Neural cell (in vitro differentiated cells): Measurements from ENCODE around the gene ACTG1. TPM values are rescaled to one million over a fixed set of nuclear protein-coding genes. Genes with fewer than 3 reads are reported as not detected.

Experiments used
- H2AFZ ChIP-seq: fragments of 200-600, 300-800 bp; sonication (generic), shearing (Covaris generic); 2 replicates; pipeline ENCODE4 v1.6.0; 2014; ENCODE audit warnings: low read depth, mild to moderate bottlenecking, antibody characterized with exemption, low read length, moderate library complexity
- H3F3A ChIP-seq: fragments of 200-600 bp; shearing (Covaris generic); 2 replicates; pipeline ENCODE4 v1.6.1; 2016; ENCODE audit warnings: mild to moderate bottlenecking, moderate library complexity, mixed read lengths, antibody characterized with exemption, low read length; ENCODE audit not compliant: insufficient read depth, poor library complexity, severe bottlenecking
- H3K27ac ChIP-seq: fragments of 200-600, 300-800 bp; sonication (generic), shearing (Covaris generic); 2 replicates; pipeline ENCODE4 v1.5.1; 2014; ENCODE audit warnings: mild to moderate bottlenecking, low read length, moderate library complexity
- H3K27me3 ChIP-seq: fragments of 300-800, 200-600 bp; sonication (generic), shearing (Covaris generic); 2 replicates; pipeline ENCODE4 v1.6.0; 2014; ENCODE audit warnings: mild to moderate bottlenecking, low read depth, low read length, moderate library complexity; ENCODE audit not compliant: insufficient read depth
- H3K36me3 ChIP-seq: fragments of 300-800, 200-600 bp; sonication (generic), shearing (Covaris generic); 2 replicates; pipeline ENCODE4 v1.5.1; 2014; ENCODE audit warnings: mild to moderate bottlenecking, antibody characterized with exemption, low read length, moderate library complexity; ENCODE audit not compliant: insufficient read depth
- H3K4me2 ChIP-seq: fragments of 300-800, 200-600 bp; sonication (generic), shearing (Covaris generic); 2 replicates; pipeline ENCODE4 v1.6.0; 2014; ENCODE audit warnings: mild to moderate bottlenecking, low read length
- H3K4me3 ChIP-seq: fragments of 300-800, 200-600 bp; sonication (generic), shearing (Covaris generic); 2 replicates; pipeline ENCODE4 v1.5.1; 2014; ENCODE audit warnings: mild to moderate bottlenecking, low read length, moderate library complexity
- H3K79me2 ChIP-seq: fragments of 200-600 bp; shearing (Covaris generic); replicated peaks from 2 replicates; pipeline ENCODE4 v1.6.0; 2014; ENCODE audit warnings: mild to moderate bottlenecking, low read length, moderate library complexity; ENCODE audit not compliant: insufficient read depth
- H3K9ac ChIP-seq: fragments of 300-800, 200-600 bp; sonication (generic), shearing (Covaris generic); 2 replicates; pipeline ENCODE4 v1.6.1; 2016; ENCODE audit warnings: mild to moderate bottlenecking, low read length, mixed read lengths
- H3K9me2 ChIP-seq: fragments of 200-600 bp; shearing (Covaris generic); 2 replicates; pipeline ENCODE4 v1.6.1; 2016; ENCODE audit warnings: mild to moderate bottlenecking, low read length, mixed read lengths; ENCODE audit not compliant: insufficient read depth
- H3K9me3 ChIP-seq: fragments of 200-600, 300-800 bp; sonication (generic), shearing (Covaris generic); 2 replicates; pipeline ENCODE4 v1.6.1; 2016; ENCODE audit warnings: mild to moderate bottlenecking, mixed run types, low read length, moderate library complexity, mixed read lengths
- H4K20me1 ChIP-seq: fragments of 200-600 bp; shearing (Covaris generic); 2 replicates; pipeline ENCODE4 v1.6.1; 2016; ENCODE audit warnings: mild to moderate bottlenecking, mixed run types; ENCODE audit not compliant: insufficient read depth
- EP300 ChIP-seq: fragments of 450-650 bp; conservative IDR thresholded peaks from 2 replicates; pipeline ENCODE4 v1.6.1; 2014; ENCODE audit warnings: antibody characterized with exemption, mild to moderate bottlenecking, moderate library complexity; ENCODE audit not compliant: poor library complexity, severe bottlenecking
- EZH2 ChIP-seq: fragments of 200-600, 300-800 bp; shearing (Covaris generic), sonication (generic); IDR thresholded peaks from 2 replicates; pipeline ENCODE4 v1.6.1; 2014; ENCODE audit warnings: antibody characterized with exemption, low read length, borderline replicate concordance, mild to moderate bottlenecking; ENCODE audit not compliant: insufficient read depth, poor library complexity, severe bottlenecking
- MXI1 ChIP-seq: fragments of 450-650 bp; conservative IDR thresholded peaks from 2 replicates; pipeline ENCODE4 v1.6.1; 2014; ENCODE audit warnings: antibody characterized with exemption, mild to moderate bottlenecking; ENCODE audit not compliant: poor library complexity, severe bottlenecking
- POLR2AphosphoS5 ChIP-seq: IDR thresholded peaks from 2 replicates; pipeline ENCODE4 v1.6.1; 2012
- RAD21 ChIP-seq: fragments of 450-650 bp; conservative IDR thresholded peaks from 2 replicates; pipeline ENCODE4 v1.6.1; 2014; ENCODE audit warnings: antibody characterized with exemption, mild to moderate bottlenecking, moderate library complexity
- SMC3 ChIP-seq: fragments of 450-650 bp; conservative IDR thresholded peaks from 2 replicates; pipeline ENCODE4 v1.6.1; 2014; ENCODE audit warnings: antibody characterized with exemption, mild to moderate bottlenecking, moderate library complexity; ENCODE audit not compliant: poor library complexity
- TAF1 ChIP-seq: IDR thresholded peaks from 2 replicates; pipeline ENCODE4 v1.6.1; 2012; ENCODE audit warnings: low read depth
- polyA plus RNA-seq: library from polyadenylated mRNA; depleted of rRNA; stranded (reverse); fragments of >200 nt; gene quantifications from 2 replicates; pipeline ENCODE4 v1.2.3, GENCODE V29; 2014
- TF ChIP-seq, protein P1 (sequence below): IDR thresholded peaks from 2 replicates; pipeline ENCODE4 v1.6.1; 2012; ENCODE audit warnings: borderline replicate concordance
- TF ChIP-seq, protein P2 (sequence below): fragments of 450-650 bp; IDR thresholded peaks from 2 replicates; pipeline ENCODE4 v1.5.1; 2014; ENCODE audit warnings: antibody characterized with exemption, mild to moderate bottlenecking, moderate library complexity; ENCODE audit not compliant: poor library complexity, severe bottlenecking

ACTG1 gene
- polyA plus RNA-seq, 1 donor from 2014 or later, result 9,187 TPM

DNA sequence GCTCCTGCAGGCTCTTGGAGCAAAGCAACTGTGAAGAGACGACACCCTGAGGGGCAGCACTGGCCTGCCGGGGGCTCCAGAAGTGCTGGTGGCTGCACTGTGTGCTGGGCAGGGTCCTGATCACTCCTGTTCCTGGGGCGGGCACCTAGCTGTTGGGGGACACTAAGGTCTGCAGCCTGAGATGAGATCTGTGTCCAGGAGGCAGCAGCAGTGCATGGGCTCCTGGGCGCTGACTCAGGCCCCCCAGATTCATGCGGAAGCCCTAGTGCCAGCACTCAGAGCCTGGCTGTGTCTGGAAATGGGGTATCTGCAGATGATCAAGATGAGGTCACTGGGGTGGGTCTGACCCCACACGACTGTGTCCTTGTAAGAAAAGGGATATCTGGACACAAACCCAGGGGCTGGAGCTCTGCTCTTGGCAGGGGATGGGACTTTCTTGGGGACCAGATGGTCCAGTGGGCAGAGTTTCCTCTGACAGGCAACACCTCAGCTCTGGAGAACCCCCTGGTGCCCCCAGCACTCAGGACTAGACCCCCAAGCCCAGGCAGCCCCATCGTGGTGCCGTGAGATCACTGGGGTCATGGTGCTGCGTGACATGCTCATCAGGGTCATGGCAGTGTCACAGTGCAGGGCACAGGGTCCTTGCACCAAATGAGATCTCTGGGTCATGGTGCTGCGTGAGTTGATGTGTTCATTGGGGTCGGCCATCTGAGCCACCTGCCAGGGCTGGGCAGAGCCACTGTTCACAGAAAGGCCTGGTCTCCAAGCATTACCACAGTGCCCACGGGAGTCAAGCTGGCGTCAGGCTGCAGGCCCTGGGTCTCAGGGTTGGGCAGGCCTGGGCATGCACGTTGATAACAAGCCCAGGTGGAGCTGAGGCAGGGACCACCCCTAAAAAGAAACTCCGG, 30.1 kb upstream of the ACTG1 start:
- Histone ChIP-seq H3K4me2 (no peak overlapping the region), H4K20me1 (no peaks in the 10 kb centered on the region), H3K4me3 (no peak overlapping the region), H2AFZ (no peak overlapping the region), H3K9me2 (no peaks in the 10 kb centered on the region), H3K36me3 (no peaks in the 10 kb centered on the region), H3F3A (no peaks in the 10 kb centered on the region), H3K9ac (no peak overlapping the region), H3K9me3 (no peaks in the 10 kb centered on the region), H3K79me2 (no peaks in the 10 kb centered on the region), H3K27me3 (no peaks in the 10 kb centered on the region), H3K27ac (no peak overlapping the region)
- TF ChIP-seq TAF1 (no peak), EZH2 (no peak), POLR2AphosphoS5 (no peak), MXI1 (no peak), RAD21 (no peak), SMC3 (no peak), EP300 (no peak)
- TF ChIP-seq, protein P1, sequence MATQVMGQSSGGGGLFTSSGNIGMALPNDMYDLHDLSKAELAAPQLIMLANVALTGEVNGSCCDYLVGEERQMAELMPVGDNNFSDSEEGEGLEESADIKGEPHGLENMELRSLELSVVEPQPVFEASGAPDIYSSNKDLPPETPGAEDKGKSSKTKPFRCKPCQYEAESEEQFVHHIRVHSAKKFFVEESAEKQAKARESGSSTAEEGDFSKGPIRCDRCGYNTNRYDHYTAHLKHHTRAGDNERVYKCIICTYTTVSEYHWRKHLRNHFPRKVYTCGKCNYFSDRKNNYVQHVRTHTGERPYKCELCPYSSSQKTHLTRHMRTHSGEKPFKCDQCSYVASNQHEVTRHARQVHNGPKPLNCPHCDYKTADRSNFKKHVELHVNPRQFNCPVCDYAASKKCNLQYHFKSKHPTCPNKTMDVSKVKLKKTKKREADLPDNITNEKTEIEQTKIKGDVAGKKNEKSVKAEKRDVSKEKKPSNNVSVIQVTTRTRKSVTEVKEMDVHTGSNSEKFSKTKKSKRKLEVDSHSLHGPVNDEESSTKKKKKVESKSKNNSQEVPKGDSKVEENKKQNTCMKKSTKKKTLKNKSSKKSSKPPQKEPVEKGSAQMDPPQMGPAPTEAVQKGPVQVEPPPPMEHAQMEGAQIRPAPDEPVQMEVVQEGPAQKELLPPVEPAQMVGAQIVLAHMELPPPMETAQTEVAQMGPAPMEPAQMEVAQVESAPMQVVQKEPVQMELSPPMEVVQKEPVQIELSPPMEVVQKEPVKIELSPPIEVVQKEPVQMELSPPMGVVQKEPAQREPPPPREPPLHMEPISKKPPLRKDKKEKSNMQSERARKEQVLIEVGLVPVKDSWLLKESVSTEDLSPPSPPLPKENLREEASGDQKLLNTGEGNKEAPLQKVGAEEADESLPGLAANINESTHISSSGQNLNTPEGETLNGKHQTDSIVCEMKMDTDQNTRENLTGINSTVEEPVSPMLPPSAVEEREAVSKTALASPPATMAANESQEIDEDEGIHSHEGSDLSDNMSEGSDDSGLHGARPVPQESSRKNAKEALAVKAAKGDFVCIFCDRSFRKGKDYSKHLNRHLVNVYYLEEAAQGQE, result no peak
- TF ChIP-seq, protein P2, sequence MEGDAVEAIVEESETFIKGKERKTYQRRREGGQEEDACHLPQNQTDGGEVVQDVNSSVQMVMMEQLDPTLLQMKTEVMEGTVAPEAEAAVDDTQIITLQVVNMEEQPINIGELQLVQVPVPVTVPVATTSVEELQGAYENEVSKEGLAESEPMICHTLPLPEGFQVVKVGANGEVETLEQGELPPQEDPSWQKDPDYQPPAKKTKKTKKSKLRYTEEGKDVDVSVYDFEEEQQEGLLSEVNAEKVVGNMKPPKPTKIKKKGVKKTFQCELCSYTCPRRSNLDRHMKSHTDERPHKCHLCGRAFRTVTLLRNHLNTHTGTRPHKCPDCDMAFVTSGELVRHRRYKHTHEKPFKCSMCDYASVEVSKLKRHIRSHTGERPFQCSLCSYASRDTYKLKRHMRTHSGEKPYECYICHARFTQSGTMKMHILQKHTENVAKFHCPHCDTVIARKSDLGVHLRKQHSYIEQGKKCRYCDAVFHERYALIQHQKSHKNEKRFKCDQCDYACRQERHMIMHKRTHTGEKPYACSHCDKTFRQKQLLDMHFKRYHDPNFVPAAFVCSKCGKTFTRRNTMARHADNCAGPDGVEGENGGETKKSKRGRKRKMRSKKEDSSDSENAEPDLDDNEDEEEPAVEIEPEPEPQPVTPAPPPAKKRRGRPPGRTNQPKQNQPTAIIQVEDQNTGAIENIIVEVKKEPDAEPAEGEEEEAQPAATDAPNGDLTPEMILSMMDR, result no peak

DNA sequence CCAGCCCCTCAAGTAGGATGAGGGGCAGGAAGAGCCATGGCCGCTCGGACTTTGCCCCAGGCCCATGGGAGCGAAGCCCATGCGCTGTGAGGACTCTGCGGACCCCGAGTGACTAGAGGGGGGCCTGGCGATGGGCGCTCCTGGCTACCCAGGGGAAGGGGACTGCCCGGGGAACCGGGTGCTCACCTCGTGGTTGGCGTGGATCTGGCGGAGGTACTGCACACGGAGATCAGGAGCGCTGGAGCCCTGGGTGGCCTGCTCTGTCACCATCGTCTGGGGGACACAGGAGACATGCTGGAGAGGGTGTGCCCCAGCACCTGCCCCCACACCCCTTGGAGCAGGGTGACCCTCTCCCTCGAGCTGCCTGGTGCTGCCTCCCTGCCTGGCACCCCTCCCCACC, 28.5 kb upstream of the ACTG1 start:
- H3K4me2 ChIP-seq, result no peak overlapping the region
- H3F3A ChIP-seq, result no peaks in the 10 kb centered on the region
- H3K27me3 ChIP-seq, result no peaks in the 10 kb centered on the region
- H3K9me2 ChIP-seq, result no peaks in the 10 kb centered on the region
- H3K79me2 ChIP-seq, result no peaks in the 10 kb centered on the region
- H4K20me1 ChIP-seq, result no peaks in the 10 kb centered on the region
- no peaks in the 10 kb centered on the region for H3K36me3 ChIP-seq
- no peak overlapping the region for H2AFZ ChIP-seq
- no peak overlapping the region for H3K27ac ChIP-seq
- TF ChIP-seq EZH2 (no peak), POLR2AphosphoS5 (no peak)
- H3K4me3 ChIP-seq, result no peak overlapping the region
- no peaks in the 10 kb centered on the region for H3K9me3 ChIP-seq
- no peak overlapping the region for H3K9ac ChIP-seq
